Stomach smooth muscle (tissue), 2 donors: ENCODE data around the gene ZNF717.
A peak's percentile ranks its signal among the peaks of the same experiment; 100 is the strongest.

Source experiments
- H3K27ac ChIP-seq: one replicate; pipeline ENCODE4 v1.7.0; 2013; ENCODE audit warnings: mild to moderate bottlenecking, low read length, inconsistent platforms
- H3K27me3 ChIP-seq, 2 donors: one replicate each; pipeline ENCODE4 v1.7.0; 2013; ENCODE audit warnings: low read length in 2 of 2; ENCODE audit not compliant: insufficient read depth in 2 of 2, control insufficient read depth in 1 of 2
- H3K36me3 ChIP-seq, 2 donors: one replicate each; pipeline ENCODE4 v1.7.0; 2013; ENCODE audit warnings: low read length in 2 of 2; ENCODE audit not compliant: control insufficient read depth in 2 of 2, insufficient read depth in 2 of 2
- H3K4me1 ChIP-seq: one replicate; pipeline ENCODE4 v1.7.0; 2013; ENCODE audit warnings: low read length; ENCODE audit not compliant: control insufficient read depth, insufficient read depth
- H3K4me3 ChIP-seq, 2 donors: one replicate each; pipeline ENCODE4 v1.7.0; 2013; ENCODE audit warnings: low read length in 2 of 2
- H3K9ac ChIP-seq, 2 donors: one replicate each; pipeline ENCODE4 v1.7.0; 2013; ENCODE audit warnings: low read length in 2 of 2, mild to moderate bottlenecking in 1 of 2
- H3K9me3 ChIP-seq, 2 donors: one replicate each; pipeline ENCODE4 v1.7.0; 2013; ENCODE audit warnings: low read length in 2 of 2; ENCODE audit not compliant: control insufficient read depth in 2 of 2
- donor health status: healthy.
- donor health status: Pancreatic carcinoma.

Gene ZNF717

GRCh38 chr3:75737831-75738493 lies 47.4 kb downstream of the ZNF717 start:
- Histone ChIP-seq H3K9me3 (peaks cover 59 to 68% of the 10 kb centered on the region in 2 donors), H3K27me3 (no peaks in the 10 kb centered on the region), H3K36me3 (peaks cover 30 to 45% of the 10 kb centered on the region in 2 donors), H3K4me3 (peak overlapping the region in 1 of 2 donors; percentile 47), H3K27ac (no peak overlapping the region), H3K9ac (no peak overlapping the region), H3K4me1 (no peaks in the 10 kb centered on the region)

DNA sequence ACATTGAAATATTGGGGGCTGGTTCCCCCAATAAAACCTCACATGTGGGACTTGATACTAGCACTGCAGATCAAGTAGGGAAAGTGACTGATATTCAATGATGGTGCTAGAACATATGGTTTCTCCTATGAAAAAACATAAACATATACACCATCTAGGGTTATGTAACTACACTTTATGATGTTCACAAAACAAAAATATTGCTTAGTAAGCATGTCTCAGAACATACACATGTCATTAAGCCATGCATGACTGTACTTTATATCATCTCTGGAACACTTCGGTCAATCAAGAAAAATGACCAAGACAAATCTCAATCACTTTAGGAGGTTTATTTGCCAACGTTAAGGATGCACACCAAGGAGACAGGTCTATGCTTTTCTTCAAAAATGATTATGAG lies 57.4 kb downstream of the ZNF717 start:
- no peaks in the 10 kb centered on the region for H3K4me1 ChIP-seq
- peaks cover 41 to 47% of the 10 kb centered on the region in 2 donors for H3K9me3 ChIP-seq
- no peaks in the 10 kb centered on the region for H3K27me3 ChIP-seq
- no peak overlapping the region for H3K9ac ChIP-seq
- H3K4me3 ChIP-seq: no peak overlapping the region
- H3K27ac ChIP-seq: no peak overlapping the region
- peaks cover 9 to 11% of the 10 kb centered on the region in 2 donors for H3K36me3 ChIP-seq

- Histone ChIP-seq H3K27ac (no peak overlapping the region), H3K36me3 (no peaks in the 10 kb centered on the region), H3K4me3 (no peak overlapping the region), H3K4me1 (no peaks in the 10 kb centered on the region), H3K27me3 (no peaks in the 10 kb centered on the region), H3K9me3 (peaks cover 0 to 6% of the 10 kb centered on the region in 2 donors), H3K9ac (no peak overlapping the region)
These were observed 93.3 kb downstream of the ZNF717 start for GRCh38 chr3:75692061-75692460.

DNA sequence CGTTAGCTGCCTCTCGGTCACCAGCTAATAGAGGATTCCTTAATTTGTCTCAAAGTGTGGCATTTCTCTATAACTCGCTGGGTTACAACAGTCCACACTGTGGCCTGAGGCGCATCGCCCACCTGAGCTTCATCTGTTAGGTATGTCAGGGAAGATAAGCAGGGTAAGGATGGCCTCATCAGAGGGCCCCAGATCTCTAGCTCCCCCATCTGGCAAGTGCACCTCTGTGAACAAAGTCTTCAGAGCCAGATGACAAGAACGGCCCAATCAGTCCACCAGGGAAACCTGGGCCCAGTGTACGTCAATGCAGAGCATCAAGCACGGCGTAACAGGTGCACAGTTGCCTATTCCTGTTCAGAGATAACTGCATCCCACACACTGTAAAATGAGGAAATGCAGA lies 98.0 kb downstream of the ZNF717 start:
- peaks cover 0 to 5% of the 10 kb centered on the region in 2 donors for H3K9me3 ChIP-seq
- H3K4me3 ChIP-seq: no peak overlapping the region
- no peak overlapping the region for H3K27ac ChIP-seq
- H3K4me1 ChIP-seq: no peaks in the 10 kb centered on the region
- no peaks in the 10 kb centered on the region for H3K36me3 ChIP-seq
- no peaks in the 10 kb centered on the region for H3K27me3 ChIP-seq
- H3K9ac ChIP-seq: no peak overlapping the region
